GM23338 (cell line): ENCODE measurements around the gene SPECC1. TPM values are rescaled to one million over a fixed set of nuclear protein-coding genes. Genes with fewer than 3 reads are reported as not detected.

Experiments
- ATAC-seq: fragments of 200-7000 bp; cut with Tn5 transposase; 3 replicates; pipeline ENCODE4 v1.9.1; 2020
- DNase-seq: peaks from one replicate; pipeline ENCODE4 v3.0.0-alpha.2; 2015; ENCODE audit warnings: low spot score
- H2AFZ ChIP-seq: fragments of 200-600 bp; sonication (generic); 2 replicates; pipeline ENCODE4 v1.8.0; 2016; ENCODE audit warnings: antibody characterized with exemption, mild to moderate bottlenecking, moderate library complexity
- H3F3A ChIP-seq: fragments of 200-600 bp; sonication (generic); replicated peaks from 2 replicates; pipeline ENCODE4 v1.8.0; 2017; ENCODE audit warnings: antibody characterized with exemption, mixed run types, low read depth
- H3K27ac ChIP-seq: fragments of 200-600 bp; sonication (generic); 2 replicates; pipeline ENCODE4 v1.6.1; 2016; ENCODE audit warnings: low read depth
- H3K27me3 ChIP-seq: fragments of 200-600 bp; sonication (generic); 2 replicates; pipeline ENCODE4 v1.8.0; 2016; ENCODE audit warnings: mild to moderate bottlenecking, mixed run types, moderate library complexity; ENCODE audit not compliant: insufficient read depth
- H3K36me3 ChIP-seq: fragments of 200-600 bp; sonication (generic); 2 replicates; pipeline ENCODE4 v1.8.0; 2016; ENCODE audit warnings: mild to moderate bottlenecking; ENCODE audit not compliant: insufficient read depth
- H3K4me1 ChIP-seq: fragments of 200-600 bp; sonication (generic); 2 replicates; pipeline ENCODE4 v1.8.0; 2016; ENCODE audit warnings: mild to moderate bottlenecking, moderate library complexity; ENCODE audit not compliant: insufficient read depth
- H3K4me2 ChIP-seq: fragments of 200-600 bp; sonication (generic); 2 replicates; pipeline ENCODE4 v1.7.1; 2017; ENCODE audit warnings: mixed run types
- H3K4me3 ChIP-seq: fragments of 200-600 bp; sonication (generic); 2 replicates; pipeline ENCODE4 v1.6.1; 2016; ENCODE audit warnings: mixed run types
- H3K79me2 ChIP-seq: fragments of 200-600 bp; sonication (generic); replicated peaks from 2 replicates; pipeline ENCODE4 v1.8.0; 2017; ENCODE audit warnings: mild to moderate bottlenecking; ENCODE audit not compliant: insufficient read depth
- H3K9me2 ChIP-seq: fragments of 200-600 bp; sonication (generic); 2 replicates; pipeline ENCODE4 v1.8.0; 2017; ENCODE audit not compliant: insufficient read depth
- H4K20me1 ChIP-seq: fragments of 200-600 bp; sonication (generic); replicated peaks from 2 replicates; pipeline ENCODE4 v1.8.0; 2017; ENCODE audit warnings: mild to moderate bottlenecking; ENCODE audit not compliant: insufficient read depth
- H3K27ac Mint-ChIP-seq: 2 replicates; pipeline ENCODE4 v1.8.0; 2020; ENCODE audit warnings: inconsistent platforms, mild to moderate bottlenecking, moderate library complexity, mixed read lengths
- H3K27me3 Mint-ChIP-seq: 3 replicates; pipeline ENCODE4 v1.8.0; 2022; ENCODE audit warnings: low read depth, mild to moderate bottlenecking, moderate library complexity, mixed read lengths, inconsistent platforms; ENCODE audit not compliant: insufficient read depth, poor library complexity
- H3K36me3 Mint-ChIP-seq: 3 replicates; pipeline ENCODE4 v1.8.0; 2021; ENCODE audit warnings: low read depth, mild to moderate bottlenecking, inconsistent platforms, moderate library complexity, mixed read lengths
- H3K4me1 Mint-ChIP-seq: 3 replicates; pipeline ENCODE4 v1.8.0; 2020; ENCODE audit warnings: mild to moderate bottlenecking, inconsistent platforms, mixed read lengths
- H3K4me3 Mint-ChIP-seq: 3 replicates; pipeline ENCODE4 v1.8.0; 2021; ENCODE audit warnings: moderate library complexity, mild to moderate bottlenecking, inconsistent platforms, mixed read lengths
- H3K9me3 Mint-ChIP-seq: 3 replicates; pipeline ENCODE4 v1.8.0; 2020; ENCODE audit warnings: moderate library complexity, mild to moderate bottlenecking, inconsistent platforms, mixed read lengths
- EZH2 ChIP-seq: fragments of 200-600 bp; sonication (generic); IDR thresholded peaks from one replicate; pipeline ENCODE4 v1.8.0; 2017; ENCODE audit warnings: antibody characterized with exemption, mild to moderate bottlenecking, low read depth; ENCODE audit not compliant: unreplicated experiment
- EZH2phosphoT487 ChIP-seq: fragments of 200-600 bp; sonication (generic); IDR thresholded peaks from one replicate; pipeline ENCODE4 v1.8.1; 2018; ENCODE audit warnings: antibody characterized with exemption; ENCODE audit not compliant: unreplicated experiment
- POLR2AphosphoS5 ChIP-seq: IDR thresholded peaks from 2 replicates; pipeline ENCODE4 v1.6.1; 2016; ENCODE audit warnings: antibody characterized with exemption, low read depth
- STAT1 ChIP-seq: IDR thresholded peaks from one replicate; pipeline ENCODE4 v1.6.1; 2016; ENCODE audit warnings: antibody characterized with exemption; ENCODE audit not compliant: unreplicated experiment
- polyA plus RNA-seq: library from polyadenylated mRNA; unstranded; fragments of >200 nt; fragmentation: Nextera tagmentation; extraction: Ambion mirVana; gene quantifications from 2 replicates; pipeline ENCODE4 v1.2.1, GENCODE V29; 2016
- total RNA-seq: library from RNA; depleted of rRNA; stranded (reverse); fragments of >200 nt; shearing (Covaris generic); gene quantifications from 2 replicates; pipeline ENCODE4 v1.2.3, GENCODE V29; 2014
- TF ChIP-seq, protein P1 (sequence below): fragments of 250-450 bp; sonication (Bioruptor Pico); IDR thresholded peaks from 2 replicates; pipeline ENCODE4 v1.5.0; 2020; ENCODE audit warnings: mild to moderate bottlenecking, moderate library complexity
- TF ChIP-seq, protein P2 (sequence below): IDR thresholded peaks from one replicate; pipeline ENCODE4 v1.6.1; 2018; ENCODE audit warnings: antibody characterized with exemption; ENCODE audit not compliant: unreplicated experiment

The SPECC1 gene
- total and polyA plus RNA-seq, 2 experiments from 2014 or later = 42.6 to 101 TPM

- TF ChIP-seq, protein P1, sequence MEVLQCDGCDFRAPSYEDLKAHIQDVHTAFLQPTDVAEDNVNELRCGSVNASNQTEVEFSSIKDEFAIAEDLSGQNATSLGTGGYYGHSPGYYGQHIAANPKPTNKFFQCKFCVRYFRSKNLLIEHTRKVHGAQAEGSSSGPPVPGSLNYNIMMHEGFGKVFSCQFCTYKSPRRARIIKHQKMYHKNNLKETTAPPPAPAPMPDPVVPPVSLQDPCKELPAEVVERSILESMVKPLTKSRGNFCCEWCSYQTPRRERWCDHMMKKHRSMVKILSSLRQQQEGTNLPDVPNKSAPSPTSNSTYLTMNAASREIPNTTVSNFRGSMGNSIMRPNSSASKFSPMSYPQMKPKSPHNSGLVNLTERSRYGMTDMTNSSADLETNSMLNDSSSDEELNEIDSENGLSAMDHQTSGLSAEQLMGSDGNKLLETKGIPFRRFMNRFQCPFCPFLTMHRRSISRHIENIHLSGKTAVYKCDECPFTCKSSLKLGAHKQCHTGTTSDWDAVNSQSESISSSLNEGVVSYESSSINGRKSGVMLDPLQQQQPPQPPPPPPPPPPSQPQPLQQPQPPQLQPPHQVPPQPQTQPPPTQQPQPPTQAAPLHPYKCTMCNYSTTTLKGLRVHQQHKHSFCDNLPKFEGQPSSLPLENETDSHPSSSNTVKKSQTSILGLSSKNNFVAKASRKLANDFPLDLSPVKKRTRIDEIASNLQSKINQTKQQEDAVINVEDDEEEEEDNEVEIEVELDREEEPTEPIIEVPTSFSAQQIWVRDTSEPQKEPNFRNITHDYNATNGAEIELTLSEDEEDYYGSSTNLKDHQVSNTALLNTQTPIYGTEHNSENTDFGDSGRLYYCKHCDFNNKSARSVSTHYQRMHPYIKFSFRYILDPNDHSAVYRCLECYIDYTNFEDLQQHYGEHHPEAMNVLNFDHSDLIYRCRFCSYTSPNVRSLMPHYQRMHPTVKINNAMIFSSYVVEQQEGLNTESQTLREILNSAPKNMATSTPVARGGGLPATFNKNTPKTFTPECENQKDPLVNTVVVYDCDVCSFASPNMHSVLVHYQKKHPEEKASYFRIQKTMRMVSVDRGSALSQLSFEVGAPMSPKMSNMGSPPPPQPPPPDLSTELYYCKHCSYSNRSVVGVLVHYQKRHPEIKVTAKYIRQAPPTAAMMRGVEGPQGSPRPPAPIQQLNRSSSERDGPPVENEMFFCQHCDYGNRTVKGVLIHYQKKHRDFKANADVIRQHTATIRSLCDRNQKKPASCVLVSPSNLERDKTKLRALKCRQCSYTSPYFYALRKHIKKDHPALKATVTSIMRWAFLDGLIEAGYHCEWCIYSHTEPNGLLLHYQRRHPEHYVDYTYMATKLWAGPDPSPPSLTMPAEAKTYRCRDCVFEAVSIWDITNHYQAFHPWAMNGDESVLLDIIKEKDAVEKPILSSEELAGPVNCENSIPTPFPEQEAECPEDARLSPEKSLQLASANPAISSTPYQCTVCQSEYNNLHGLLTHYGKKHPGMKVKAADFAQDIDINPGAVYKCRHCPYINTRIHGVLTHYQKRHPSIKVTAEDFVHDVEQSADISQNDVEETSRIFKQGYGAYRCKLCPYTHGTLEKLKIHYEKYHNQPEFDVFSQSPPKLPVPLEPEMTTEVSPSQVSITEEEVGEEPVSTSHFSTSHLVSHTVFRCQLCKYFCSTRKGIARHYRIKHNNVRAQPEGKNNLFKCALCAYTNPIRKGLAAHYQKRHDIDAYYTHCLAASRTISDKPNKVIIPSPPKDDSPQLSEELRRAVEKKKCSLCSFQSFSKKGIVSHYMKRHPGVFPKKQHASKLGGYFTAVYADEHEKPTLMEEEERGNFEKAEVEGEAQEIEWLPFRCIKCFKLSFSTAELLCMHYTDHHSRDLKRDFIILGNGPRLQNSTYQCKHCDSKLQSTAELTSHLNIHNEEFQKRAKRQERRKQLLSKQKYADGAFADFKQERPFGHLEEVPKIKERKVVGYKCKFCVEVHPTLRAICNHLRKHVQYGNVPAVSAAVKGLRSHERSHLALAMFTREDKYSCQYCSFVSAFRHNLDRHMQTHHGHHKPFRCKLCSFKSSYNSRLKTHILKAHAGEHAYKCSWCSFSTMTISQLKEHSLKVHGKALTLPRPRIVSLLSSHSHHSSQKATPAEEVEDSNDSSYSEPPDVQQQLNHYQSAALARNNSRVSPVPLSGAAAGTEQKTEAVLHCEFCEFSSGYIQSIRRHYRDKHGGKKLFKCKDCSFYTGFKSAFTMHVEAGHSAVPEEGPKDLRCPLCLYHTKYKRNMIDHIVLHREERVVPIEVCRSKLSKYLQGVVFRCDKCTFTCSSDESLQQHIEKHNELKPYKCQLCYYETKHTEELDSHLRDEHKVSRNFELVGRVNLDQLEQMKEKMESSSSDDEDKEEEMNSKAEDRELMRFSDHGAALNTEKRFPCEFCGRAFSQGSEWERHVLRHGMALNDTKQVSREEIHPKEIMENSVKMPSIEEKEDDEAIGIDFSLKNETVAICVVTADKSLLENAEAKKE (CRISPR knock-in tag) = no peak
- no peak for TF ChIP-seq EZH2phosphoT487
- no peak for TF ChIP-seq STAT1
- no peak for TF ChIP-seq EZH2
Measured at GRCh38 chr17:20022701-20023100, 13.5 kb downstream of the SPECC1 start (continued).

GRCh38 chr17:20026960-20027359 lies 17.8 kb downstream of the SPECC1 start:
- H3K4me2 ChIP-seq = no peak overlapping the region
- no peaks in the 10 kb centered on the region for H3K27me3 ChIP-seq
- no peaks in the 10 kb centered on the region for H3K79me2 ChIP-seq
- no peaks in the 10 kb centered on the region for H3K27me3 Mint-ChIP-seq
- ATAC-seq (no peak), DNase-seq (no peak)
- no peak for TF ChIP-seq POLR2AphosphoS5
- TF ChIP-seq, protein P2, sequence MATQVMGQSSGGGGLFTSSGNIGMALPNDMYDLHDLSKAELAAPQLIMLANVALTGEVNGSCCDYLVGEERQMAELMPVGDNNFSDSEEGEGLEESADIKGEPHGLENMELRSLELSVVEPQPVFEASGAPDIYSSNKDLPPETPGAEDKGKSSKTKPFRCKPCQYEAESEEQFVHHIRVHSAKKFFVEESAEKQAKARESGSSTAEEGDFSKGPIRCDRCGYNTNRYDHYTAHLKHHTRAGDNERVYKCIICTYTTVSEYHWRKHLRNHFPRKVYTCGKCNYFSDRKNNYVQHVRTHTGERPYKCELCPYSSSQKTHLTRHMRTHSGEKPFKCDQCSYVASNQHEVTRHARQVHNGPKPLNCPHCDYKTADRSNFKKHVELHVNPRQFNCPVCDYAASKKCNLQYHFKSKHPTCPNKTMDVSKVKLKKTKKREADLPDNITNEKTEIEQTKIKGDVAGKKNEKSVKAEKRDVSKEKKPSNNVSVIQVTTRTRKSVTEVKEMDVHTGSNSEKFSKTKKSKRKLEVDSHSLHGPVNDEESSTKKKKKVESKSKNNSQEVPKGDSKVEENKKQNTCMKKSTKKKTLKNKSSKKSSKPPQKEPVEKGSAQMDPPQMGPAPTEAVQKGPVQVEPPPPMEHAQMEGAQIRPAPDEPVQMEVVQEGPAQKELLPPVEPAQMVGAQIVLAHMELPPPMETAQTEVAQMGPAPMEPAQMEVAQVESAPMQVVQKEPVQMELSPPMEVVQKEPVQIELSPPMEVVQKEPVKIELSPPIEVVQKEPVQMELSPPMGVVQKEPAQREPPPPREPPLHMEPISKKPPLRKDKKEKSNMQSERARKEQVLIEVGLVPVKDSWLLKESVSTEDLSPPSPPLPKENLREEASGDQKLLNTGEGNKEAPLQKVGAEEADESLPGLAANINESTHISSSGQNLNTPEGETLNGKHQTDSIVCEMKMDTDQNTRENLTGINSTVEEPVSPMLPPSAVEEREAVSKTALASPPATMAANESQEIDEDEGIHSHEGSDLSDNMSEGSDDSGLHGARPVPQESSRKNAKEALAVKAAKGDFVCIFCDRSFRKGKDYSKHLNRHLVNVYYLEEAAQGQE = no peak
- H3K4me1 ChIP-seq = no peaks in the 10 kb centered on the region
- no peaks in the 10 kb centered on the region for H3K9me3 Mint-ChIP-seq
- no peak overlapping the region for H3K27ac ChIP-seq
- H4K20me1 ChIP-seq = no peaks in the 10 kb centered on the region
- H2AFZ ChIP-seq = no peak overlapping the region
- no peaks in the 10 kb centered on the region for H3K36me3 ChIP-seq
- H3K4me3 Mint-ChIP-seq = no peak overlapping the region
- H3K27ac Mint-ChIP-seq = no peak overlapping the region
- H3F3A ChIP-seq = no peaks in the 10 kb centered on the region
- no peaks in the 10 kb centered on the region for H3K9me2 ChIP-seq
- H3K36me3 Mint-ChIP-seq = no peaks in the 10 kb centered on the region
- no peak overlapping the region for H3K4me3 ChIP-seq
- peaks cover 3% of the 10 kb centered on the region; the same call in 1 of the 3 replicates for H3K4me1 Mint-ChIP-seq
